ENCODE results near the gene C11orf91. TPM values are rescaled to one million over a fixed set of nuclear protein-coding genes. Genes with fewer than 3 reads are reported as not detected.

Gene C11orf91
- total RNA-seq, 1 experiment from 2014 or later = 1.3 TPM

DNA sequence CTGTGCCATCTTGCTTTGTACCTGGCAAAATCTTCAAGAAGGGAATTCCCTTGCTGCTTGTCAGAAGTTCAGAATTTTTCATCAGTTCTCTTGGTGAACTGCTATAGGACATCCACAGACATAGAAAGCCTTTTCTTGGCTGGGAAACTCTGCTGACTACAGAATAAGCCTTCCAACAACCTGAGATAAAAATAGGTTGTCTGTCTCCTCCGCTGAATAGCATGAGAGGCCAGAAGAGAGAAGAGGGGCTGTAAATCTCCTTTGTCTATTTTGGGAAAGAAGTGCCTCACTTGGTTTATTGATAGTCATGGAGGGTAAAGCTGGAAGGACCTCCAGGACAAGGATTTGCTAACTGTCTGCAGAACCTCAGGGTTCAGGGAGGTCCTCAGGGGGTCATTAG lies 48.2 kb downstream of the C11orf91 start:
- Histone ChIP-seq H3K4me1 (ENCODE audit: control insufficient read depth, insufficient read depth, low read length) (no peaks in the 10 kb centered on the region), H3K4me3 (ENCODE audit: low read depth in 2 of 2, low read length in 2 of 2) (no peak overlapping the region), H3K27me3 (ENCODE audit: control insufficient read depth, insufficient read depth, low read length) (no peaks in the 10 kb centered on the region), H3K9me3 (ENCODE audit: control insufficient read depth, insufficient read depth, low read depth, low read length) (no peaks in the 10 kb centered on the region), H3K36me3 (ENCODE audit: control insufficient read depth, insufficient read depth, low read length) (no peaks in the 10 kb centered on the region), H3K27ac (ENCODE audit: low read length) (no peak overlapping the region)
- CTCF ChIA-PET = no interaction called here
- BruUV-seq (replicated peaks) = no TSS peak
- POLR2A ChIA-PET = no interaction called here
- intact Hi-C loops (cut with micrococcal nuclease; ENCODE audit: unreplicated experiment) (no loop called here), in situ Hi-C loops (cut with HindIII; ENCODE audit: low pct_unique_long_range_greater_than_20kb, low sequenced_read_pairs) (no loop called here)
- ATAC-seq = no peak
- no peak for DNase-seq (ENCODE audit: low read depth, low spot score)
- TF ChIP-seq POLR2AphosphoS5 (IDR thresholded peaks at IDR 0.05; ENCODE audit: low read depth, low read length) (no peak), TCF7L2 (IDR thresholded peaks at IDR 0.05; ENCODE audit: low read depth, low read length) (no peak), REST (IDR thresholded peaks at IDR 0.05; ENCODE audit: insufficient read depth in 1 of 2, low read depth in 2 of 2, low read length in 1 of 2) (no peak), SIN3A (IDR thresholded peaks at IDR 0.05; ENCODE audit: borderline replicate concordance, insufficient read depth, low read depth, low read length) (no peak)
- TF ChIP-seq, protein P1, sequence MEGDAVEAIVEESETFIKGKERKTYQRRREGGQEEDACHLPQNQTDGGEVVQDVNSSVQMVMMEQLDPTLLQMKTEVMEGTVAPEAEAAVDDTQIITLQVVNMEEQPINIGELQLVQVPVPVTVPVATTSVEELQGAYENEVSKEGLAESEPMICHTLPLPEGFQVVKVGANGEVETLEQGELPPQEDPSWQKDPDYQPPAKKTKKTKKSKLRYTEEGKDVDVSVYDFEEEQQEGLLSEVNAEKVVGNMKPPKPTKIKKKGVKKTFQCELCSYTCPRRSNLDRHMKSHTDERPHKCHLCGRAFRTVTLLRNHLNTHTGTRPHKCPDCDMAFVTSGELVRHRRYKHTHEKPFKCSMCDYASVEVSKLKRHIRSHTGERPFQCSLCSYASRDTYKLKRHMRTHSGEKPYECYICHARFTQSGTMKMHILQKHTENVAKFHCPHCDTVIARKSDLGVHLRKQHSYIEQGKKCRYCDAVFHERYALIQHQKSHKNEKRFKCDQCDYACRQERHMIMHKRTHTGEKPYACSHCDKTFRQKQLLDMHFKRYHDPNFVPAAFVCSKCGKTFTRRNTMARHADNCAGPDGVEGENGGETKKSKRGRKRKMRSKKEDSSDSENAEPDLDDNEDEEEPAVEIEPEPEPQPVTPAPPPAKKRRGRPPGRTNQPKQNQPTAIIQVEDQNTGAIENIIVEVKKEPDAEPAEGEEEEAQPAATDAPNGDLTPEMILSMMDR (IDR thresholded peaks at IDR 0.05) = no peak

DNA sequence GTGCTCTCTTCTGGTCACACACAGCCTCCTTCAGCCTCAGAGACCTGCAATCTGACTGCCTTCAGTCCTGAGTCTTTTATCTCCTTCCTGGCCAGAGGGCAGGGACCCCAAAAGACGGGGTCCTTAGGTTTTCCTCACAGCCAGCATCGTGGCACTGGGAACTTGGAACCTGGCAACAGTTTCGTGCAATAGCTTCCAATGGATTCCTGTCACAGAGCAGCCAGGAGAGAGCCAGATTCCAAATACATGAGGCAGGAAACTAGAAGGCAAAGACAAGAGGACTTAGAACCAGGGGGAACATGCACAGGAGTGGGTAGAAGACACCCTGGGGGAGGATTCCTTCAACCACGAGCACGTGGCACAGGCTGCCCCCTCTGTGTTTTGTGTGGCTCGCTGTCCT lies 48.6 kb downstream of the C11orf91 start:
- Histone ChIP-seq H3K27me3 (ENCODE audit: control insufficient read depth, insufficient read depth, low read length) (no peaks in the 10 kb centered on the region), H3K27ac (ENCODE audit: low read length) (no peak overlapping the region), H3K4me3 (ENCODE audit: low read depth in 2 of 2, low read length in 2 of 2) (no peak overlapping the region), H3K36me3 (ENCODE audit: control insufficient read depth, insufficient read depth, low read length) (no peaks in the 10 kb centered on the region), H3K4me1 (ENCODE audit: control insufficient read depth, insufficient read depth, low read length) (no peaks in the 10 kb centered on the region), H3K9me3 (ENCODE audit: control insufficient read depth, insufficient read depth, low read depth, low read length) (no peaks in the 10 kb centered on the region)
- POLR2A ChIA-PET = interaction anchor here (0.6 kb wide), 1 partner anchor 599 kb away, joined by 3 read pairs; no protein-coding TSS in a partner anchor
- DNase-seq (ENCODE audit: low read depth, low spot score) = no peak
- CTCF ChIA-PET = no interaction called here
- BruUV-seq (replicated peaks) = no TSS peak
- in situ Hi-C loops (cut with HindIII; ENCODE audit: low pct_unique_long_range_greater_than_20kb, low sequenced_read_pairs) = no loop called here
- TF ChIP-seq TCF7L2 (IDR thresholded peaks at IDR 0.05; ENCODE audit: low read depth, low read length) (no peak), SIN3A (IDR thresholded peaks at IDR 0.05; ENCODE audit: borderline replicate concordance, insufficient read depth, low read depth, low read length) (no peak), REST (IDR thresholded peaks at IDR 0.05; ENCODE audit: insufficient read depth in 1 of 2, low read depth in 2 of 2, low read length in 1 of 2) (no peak), POLR2AphosphoS5 (IDR thresholded peaks at IDR 0.05; ENCODE audit: low read depth, low read length) (no peak)
- TF ChIP-seq, protein P1 (IDR thresholded peaks at IDR 0.05) = no peak
- intact Hi-C loops (cut with micrococcal nuclease; ENCODE audit: unreplicated experiment) = no loop called here
- ATAC-seq = no peak
